ENCODE data around the gene IL20RA. TPM values are rescaled to one million over a fixed set of nuclear protein-coding genes. Genes with fewer than 3 reads are reported as not detected.

IL20RA gene
- total RNA-seq, 2 experiments from 2014 or later: not detected

GRCh38 chr6:136950436-136951126 is 94.2 kb downstream of the IL20RA start:
- POLR2A ChIA-PET: no interaction called here
- H3K4me3 Mint-ChIP-seq: no peak overlapping the region
- H3K4me1 Mint-ChIP-seq: no peaks in the 10 kb centered on the region
- no peaks in the 10 kb centered on the region for H3K36me3 Mint-ChIP-seq
- H3K9me3 Mint-ChIP-seq: peaks cover 1% of the 10 kb centered on the region
- peaks cover 10% of the 10 kb centered on the region for H3K27me3 Mint-ChIP-seq
- no peak for DNase-seq
- ATAC-seq (ENCODE audit: low read depth): no peak
- no peak overlapping the region for H3K27ac Mint-ChIP-seq

Other genes starting within 250 kb of the IL20RA start
- gene PEX7, start 222.4 kb downstream of the IL20RA start, total RNA-seq: 1 to 10 TPM; 3.0 to 3.7 TPM
- not detected for gene SLC35D3, start 122.7 kb downstream of the IL20RA start, total RNA-seq
- gene IL22RA2, start 128.7 kb upstream of the IL20RA start, total RNA-seq: not detected
- gene IFNGR1, start 174.4 kb upstream of the IL20RA start, total RNA-seq: 10 to 100 TPM; 29.1 to 29.8 TPM